BLaER1 treated with 17β-estradiol and CSF1 and Interleukin-3, amounts not matched to agents 10 nM and 100 nM (cell line): ENCODE results near the gene WDR5.

Experiments used
- H3K27ac ChIP-seq, 11 experiments: shearing (Covaris generic); formaldehyde crosslinking; 2 replicates each; pipeline ENCODE4 v1.8.1; 2022
- H3K27me3 ChIP-seq, 11 experiments: shearing (Covaris generic); formaldehyde crosslinking; 2 replicates each; pipeline ENCODE4 v1.8.1; 2022
- H3K36me3 ChIP-seq, 11 experiments: shearing (Covaris generic); formaldehyde crosslinking; 2 replicates each; pipeline ENCODE4 v1.8.1; 2022
- H3K4me1 ChIP-seq, 10 experiments: shearing (Covaris generic); formaldehyde crosslinking; 2 replicates each; pipeline ENCODE4 v1.8.1; 2022
- H3K4me2 ChIP-seq, 11 experiments: shearing (Covaris generic); formaldehyde crosslinking; 2 replicates each; pipeline ENCODE4 v1.8.1; 2022
- H3K4me3 ChIP-seq, 10 experiments: shearing (Covaris generic); formaldehyde crosslinking; 2 replicates each; pipeline ENCODE4 v1.8.1; 2022
- H3K9ac ChIP-seq, 11 experiments: shearing (Covaris generic); formaldehyde crosslinking; 2 replicates each; pipeline ENCODE4 v1.8.1; 2022
- H3K9me3 ChIP-seq, 11 experiments: shearing (Covaris generic); formaldehyde crosslinking; replicated peaks in 1 of 11; 2 replicates each; pipeline ENCODE4 v1.8.1; 2022
- H4K20me1 ChIP-seq, 11 experiments: shearing (Covaris generic); formaldehyde crosslinking; 2 replicates each; pipeline ENCODE4 v1.8.1; 2022
- Cebpa-rat ChIP-seq, 11 experiments: shearing (Covaris generic); IDR thresholded peaks; 2 replicates each; pipeline ENCODE4 v1.8.1; 2022

Gene WDR5

GRCh38 chr9:134204991-134205578, 69.2 kb downstream of the WDR5 start:
- Histone ChIP-seq H3K36me3 (peaks cover 0 to 7% (median 0%) of the 10 kb centered on the region in 11 experiments; a peak in 4 of 22 replicates), H3K9me3 (peaks cover 27 to 46% (median 37%) of the 10 kb centered on the region in 11 experiments), H3K4me1 (peaks cover 7 to 55% (median 50%) of the 10 kb centered on the region in 10 experiments), H3K4me2 (peak overlapping the region; percentile 13 to 74 (median 66); a peak in 19 of 22 replicates), H3K27me3 (no peaks in the 10 kb centered on the region), H3K4me3 (no peak overlapping the region; a peak in 1 of 20 replicates), H3K9ac (no peak overlapping the region), H4K20me1 (no peaks in the 10 kb centered on the region), H3K27ac (peak overlapping the region in 7 of 11 experiments; percentile 6 to 36 (median 9); a peak in 8 of 22 replicates)
- TF ChIP-seq Cebpa-rat (IDR thresholded peaks at IDR 0.05), result no peak

- Histone ChIP-seq H3K4me1 (peaks cover 7 to 62% (median 57%) of the 10 kb centered on the region in 10 experiments), H3K4me3 (no peak overlapping the region), H3K9me3 (peaks cover 27 to 42% (median 33%) of the 10 kb centered on the region in 11 experiments), H3K36me3 (peaks cover 0 to 7% (median 0%) of the 10 kb centered on the region in 11 experiments; a peak in 4 of 22 replicates), H3K27me3 (no peaks in the 10 kb centered on the region), H4K20me1 (no peaks in the 10 kb centered on the region), H3K27ac (peak overlapping the region in 8 of 11 experiments; percentile 6 to 72 (median 46); a peak in 9 of 22 replicates), H3K4me2 (peak overlapping the region; percentile 13 to 74 (median 67); a peak in 19 of 22 replicates), H3K9ac (no peak overlapping the region)
- TF ChIP-seq Cebpa-rat (IDR thresholded peaks at IDR 0.05), result no peak
These were observed 69.9 kb downstream of the WDR5 start for GRCh38 chr9:134205672-134206310.

GRCh38 chr9:134206311-134207300, 70.7 kb downstream of the WDR5 start:
- Histone ChIP-seq H3K9me3 (peaks cover 25 to 34% (median 29%) of the 10 kb centered on the region in 11 experiments), H3K4me1 (peaks cover 13 to 70% (median 65%) of the 10 kb centered on the region in 10 experiments), H3K4me2 (peak overlapping the region in 10 of 11 experiments; percentile 11 to 74 (median 66); a peak in 18 of 22 replicates), H4K20me1 (no peaks in the 10 kb centered on the region), H3K27me3 (no peaks in the 10 kb centered on the region), H3K36me3 (peaks cover 0 to 7% (median 0%) of the 10 kb centered on the region in 11 experiments; a peak in 4 of 22 replicates), H3K27ac (peak overlapping the region in 8 of 11 experiments; percentile 31 to 72 (median 46); a peak in 16 of 22 replicates), H3K4me3 (no peak overlapping the region), H3K9ac (peak overlapping the region in 2 of 11 experiments; percentile 13 to 25; a peak in 2 of 22 replicates)
- TF ChIP-seq Cebpa-rat (IDR thresholded peaks at IDR 0.05), result no peak

- TF ChIP-seq Cebpa-rat (IDR thresholded peaks at IDR 0.05), result no peak; a peak in 1 of 22 replicates
- H3K9ac ChIP-seq, result no peak overlapping the region
- peaks cover 24 to 87% (median 82%) of the 10 kb centered on the region in 10 experiments for H3K4me1 ChIP-seq
- peaks cover 9 to 22% (median 14%) of the 10 kb centered on the region in 11 experiments for H3K9me3 ChIP-seq
- H3K36me3 ChIP-seq, result peaks cover 0 to 7% (median 0%) of the 10 kb centered on the region in 11 experiments; a peak in 3 of 22 replicates
- H3K27ac ChIP-seq, result peak overlapping the region in 8 of 11 experiments; percentile 1 to 98 (median 32); a peak in 11 of 22 replicates
- H3K4me3 ChIP-seq, result no peak overlapping the region
- H3K27me3 ChIP-seq, result no peaks in the 10 kb centered on the region
- peak overlapping the region in 10 of 11 experiments; percentile 13 to 92 (median 84); a peak in 19 of 22 replicates for H3K4me2 ChIP-seq
- H4K20me1 ChIP-seq, result no peaks in the 10 kb centered on the region
These were observed 72.5 kb downstream of the WDR5 start for GRCh38 chr9:134208310-134208841.

GRCh38 chr9:134208981-134209725, 73.3 kb downstream of the WDR5 start:
- TF ChIP-seq Cebpa-rat (IDR thresholded peaks at IDR 0.05), result no peak
- H3K27me3 ChIP-seq, result no peaks in the 10 kb centered on the region
- H3K9me3 ChIP-seq, result peaks cover 1 to 14% (median 7%) of the 10 kb centered on the region in 11 experiments
- no peaks in the 10 kb centered on the region for H4K20me1 ChIP-seq
- peak overlapping the region; percentile 9 to 92 (median 84); a peak in 19 of 22 replicates for H3K4me2 ChIP-seq
- H3K4me3 ChIP-seq, result no peak overlapping the region
- H3K9ac ChIP-seq, result peak overlapping the region in 2 of 11 experiments; percentile 9 to 21; a peak in 1 of 22 replicates
- H3K36me3 ChIP-seq, result peaks cover 0 to 1% (median 0%) of the 10 kb centered on the region in 11 experiments; a peak in 1 of 22 replicates
- peak overlapping the region in 8 of 11 experiments; percentile 13 to 99 (median 82); a peak in 12 of 22 replicates for H3K27ac ChIP-seq
- peaks cover 31 to 94% (median 90%) of the 10 kb centered on the region in 10 experiments for H3K4me1 ChIP-seq
